K562 treated with DMSO at 1 percent for 24 hours (cell line): ENCODE data around the gene MYOZ1. TPM values are rescaled to one million over a fixed set of nuclear protein-coding genes. Genes with fewer than 3 reads are reported as not detected.

ENCODE experiments used
- total RNA-seq: library from RNA; unstranded; fragments of 300-600 nt; gene quantifications from 2 replicates; pipeline ENCODE4 v1.2.3, GENCODE V29; 2022; ENCODE audit warnings: low read depth; ENCODE audit not compliant: insufficient read depth

Gene MYOZ1, protein sequence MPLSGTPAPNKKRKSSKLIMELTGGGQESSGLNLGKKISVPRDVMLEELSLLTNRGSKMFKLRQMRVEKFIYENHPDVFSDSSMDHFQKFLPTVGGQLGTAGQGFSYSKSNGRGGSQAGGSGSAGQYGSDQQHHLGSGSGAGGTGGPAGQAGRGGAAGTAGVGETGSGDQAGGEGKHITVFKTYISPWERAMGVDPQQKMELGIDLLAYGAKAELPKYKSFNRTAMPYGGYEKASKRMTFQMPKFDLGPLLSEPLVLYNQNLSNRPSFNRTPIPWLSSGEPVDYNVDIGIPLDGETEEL
- total RNA-seq: not detected in 2 replicates

DNA sequence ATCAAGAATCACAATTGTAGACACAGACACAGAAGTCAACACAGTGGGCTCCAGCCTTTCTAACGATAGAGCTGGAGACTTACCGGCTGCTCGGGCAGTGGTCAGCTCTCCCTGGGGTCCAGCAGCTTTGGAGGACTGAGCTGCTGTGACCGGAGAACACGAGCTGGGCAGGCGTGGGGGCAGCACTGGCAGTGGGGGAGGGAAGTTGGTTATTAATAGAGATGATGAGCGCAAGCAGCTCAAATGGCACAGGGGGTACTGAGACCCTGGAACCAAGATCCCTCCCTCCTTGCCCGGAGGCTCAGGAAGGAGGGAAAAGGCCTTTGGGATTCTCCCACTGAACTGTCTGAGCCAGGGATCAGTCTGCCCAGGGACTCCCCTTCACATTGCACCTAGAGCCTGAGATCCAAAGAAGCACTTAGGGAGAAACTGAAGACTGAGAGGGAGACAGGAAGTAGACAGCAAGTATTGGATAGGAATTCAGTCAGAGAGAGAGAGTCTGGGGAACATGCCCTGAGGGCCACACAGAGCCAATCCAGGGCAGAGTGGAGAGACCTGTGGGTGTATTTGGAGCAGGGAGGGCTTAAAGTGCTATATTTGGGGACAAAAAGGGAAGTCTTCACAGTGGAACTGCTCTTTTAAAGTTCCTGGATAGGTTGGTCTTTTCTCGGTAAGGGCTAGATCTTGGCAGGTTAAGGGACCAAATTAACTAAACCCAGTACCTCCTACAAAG is at the start of gene MYOZ1:
Gene MYOZ1 (minus strand): TSS at position 147 of the 733 bp plus-strand sequence. CDS start 1,457 bp downstream, outside the sequence.

DNA sequence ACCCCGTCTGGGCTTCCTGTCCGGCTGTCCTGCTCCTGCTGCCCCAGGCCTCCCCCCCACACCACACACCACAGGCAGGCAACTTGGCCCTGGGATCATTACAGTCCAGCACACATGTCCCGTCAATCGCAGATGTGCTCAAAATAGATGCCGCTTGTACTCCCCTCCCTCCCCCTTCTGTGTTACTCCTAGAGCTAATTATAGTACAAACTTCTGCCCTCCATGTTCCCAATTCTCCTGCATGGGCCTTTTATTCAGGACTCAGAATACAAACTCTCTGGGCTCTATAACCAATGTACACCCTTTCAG is 14.7 kb upstream of the MYOZ1 start, which contains the start of gene SYNPO2L:
Gene SYNPO2L (minus strand): TSS at position 40 of the 309 bp plus-strand sequence. CDS start 107 bp downstream, outside the sequence.

DNA sequence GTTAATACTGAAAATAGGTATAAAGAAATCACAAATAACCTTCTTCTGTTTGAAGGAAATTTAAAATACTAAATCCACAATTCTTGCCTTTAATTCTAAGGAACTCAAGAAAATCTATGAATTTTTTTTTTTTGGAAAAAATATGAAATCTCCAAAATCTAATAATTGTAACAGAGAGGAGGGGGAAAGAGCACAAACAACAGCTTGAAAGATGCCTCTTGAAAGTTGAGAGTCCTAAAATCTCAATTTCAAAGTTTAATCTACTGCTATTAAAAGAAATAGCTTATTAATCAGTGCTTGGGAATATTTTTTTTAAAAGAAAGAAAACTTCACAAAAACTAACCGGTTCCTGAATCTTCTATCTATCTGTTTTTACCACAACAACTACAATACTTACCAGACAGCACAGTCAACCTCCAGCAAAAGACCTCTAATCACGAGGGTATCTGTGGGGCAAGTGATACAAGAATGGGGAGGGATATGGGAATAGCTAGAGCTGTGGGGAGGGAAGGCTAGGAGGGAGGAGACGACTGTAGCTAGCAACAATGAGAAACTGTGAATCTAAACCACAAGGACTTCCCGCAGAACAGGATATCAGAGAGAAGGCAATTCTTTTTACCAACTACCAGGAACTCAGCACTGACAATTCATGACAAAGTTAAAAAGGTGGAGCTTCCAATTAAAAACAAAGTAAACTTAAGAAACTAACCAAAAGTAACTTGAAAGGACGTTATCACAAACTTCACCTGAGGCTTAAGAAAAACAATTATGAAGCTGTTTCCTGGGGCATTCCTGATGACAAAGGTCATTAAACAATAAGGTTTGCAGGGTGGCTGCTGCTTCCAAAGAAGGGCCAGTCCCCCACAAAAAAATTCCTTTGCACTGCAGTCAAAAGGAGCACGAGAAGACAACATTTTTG is 50.1 kb downstream of the MYOZ1 start, which contains the start of gene USP54:
Gene USP54 (minus strand): TSS at position 462 of the 919 bp plus-strand sequence. CDS start 15,684 bp downstream, outside the sequence.

Other genes with a start within 250 kb of the MYOZ1 start
- gene ANXA7, start 227.4 kb downstream of the MYOZ1 start, total RNA-seq: 96.4 and 114 TPM in 2 replicates
- gene MSS51, start 207.9 kb downstream of the MYOZ1 start, total RNA-seq: 1.2 and 1.4 TPM in 2 replicates
- gene PPP3CB, start 145.4 kb downstream of the MYOZ1 start, total RNA-seq: 15.2 and 15.4 TPM in 2 replicates
- 14.7 and 14.9 TPM in 2 replicates for gene USP54, start 50.1 kb downstream of the MYOZ1 start, total RNA-seq
- gene SYNPO2L, start 14.6 kb upstream of the MYOZ1 start, total RNA-seq: not detected in 2 replicates
- gene AGAP5, start 56.6 kb upstream of the MYOZ1 start, total RNA-seq: 4.9 and 7.3 TPM in 2 replicates
- 154 and 159 TPM in 2 replicates for gene SEC24C, start 102.9 kb upstream of the MYOZ1 start, total RNA-seq
- 76.7 and 81.4 TPM in 2 replicates for gene CHCHD1, start 140.6 kb upstream of the MYOZ1 start, total RNA-seq
- 126 and 138 TPM in 2 replicates for gene ZSWIM8, start 144.1 kb upstream of the MYOZ1 start, total RNA-seq
- 70.1 and 70.2 TPM in 2 replicates for gene NDST2, start 170.1 kb upstream of the MYOZ1 start, total RNA-seq
- gene CAMK2G, start 233.1 kb upstream of the MYOZ1 start, total RNA-seq: 51.3 and 52.7 TPM in 2 replicates